ENCODE results near the gene LIMA1. TPM values are rescaled to one million over a fixed set of nuclear protein-coding genes. Genes with fewer than 3 reads are reported as not detected.

Gene LIMA1
- total RNA-seq, 1 donor from 2014 or later, result 96.6 TPM

DNA sequence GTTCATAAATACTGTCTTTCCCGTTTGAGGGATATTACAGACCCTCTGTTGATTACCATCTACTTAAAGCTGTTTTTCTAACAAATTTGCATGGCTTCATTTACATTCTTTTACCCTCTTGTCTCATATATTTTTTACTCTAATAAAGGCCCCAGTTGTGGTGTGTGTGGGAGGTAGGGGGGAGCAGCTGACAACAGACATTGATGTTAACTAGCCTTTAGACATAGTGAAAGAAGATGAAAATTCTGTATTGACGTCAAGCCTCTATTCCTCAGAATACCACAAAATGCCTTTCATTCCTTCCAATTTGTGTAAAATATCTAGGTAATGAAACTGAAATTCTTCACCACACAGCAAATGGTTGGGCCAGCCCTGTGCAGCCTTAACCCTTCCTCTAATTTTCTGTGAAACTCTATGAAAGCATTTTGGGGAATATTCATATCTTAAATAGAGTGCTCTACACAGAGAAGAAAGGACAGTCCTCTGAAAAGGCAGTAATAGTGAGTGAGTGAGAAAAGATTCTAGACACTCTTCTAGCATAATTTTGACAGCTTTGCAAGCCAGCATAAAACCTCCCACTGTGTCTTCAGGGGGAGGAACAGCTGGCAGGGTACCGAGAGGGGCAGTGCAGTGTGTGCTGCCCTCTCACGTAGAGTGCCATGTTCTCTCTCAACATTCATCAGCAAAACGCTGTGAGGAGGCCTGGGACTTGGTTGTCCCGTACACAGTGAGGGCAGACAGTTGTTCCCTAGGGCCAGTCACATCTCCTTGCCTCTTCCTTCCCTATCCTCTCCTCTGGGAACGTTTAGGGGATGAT is 96.0 kb downstream of the LIMA1 start:
- Mint-ChIP-seq H3K4me1 (ENCODE audit: unreplicated experiment) (peaks cover 52% of the 10 kb centered on the region), H3K27me3 (ENCODE audit: unreplicated experiment) (no peaks in the 10 kb centered on the region), H3K9me3 (ENCODE audit: unreplicated experiment) (no peaks in the 10 kb centered on the region), H3K36me3 (ENCODE audit: unreplicated experiment) (peaks cover 21% of the 10 kb centered on the region), H3K27ac (ENCODE audit: unreplicated experiment) (peak overlapping the region; percentile 88), H3K4me3 (ENCODE audit: unreplicated experiment) (peak overlapping the region; percentile 19)
- no peak for DNase-seq (ENCODE audit: extremely low spot score, unreplicated experiment)
- TF ChIP-seq, protein P1, sequence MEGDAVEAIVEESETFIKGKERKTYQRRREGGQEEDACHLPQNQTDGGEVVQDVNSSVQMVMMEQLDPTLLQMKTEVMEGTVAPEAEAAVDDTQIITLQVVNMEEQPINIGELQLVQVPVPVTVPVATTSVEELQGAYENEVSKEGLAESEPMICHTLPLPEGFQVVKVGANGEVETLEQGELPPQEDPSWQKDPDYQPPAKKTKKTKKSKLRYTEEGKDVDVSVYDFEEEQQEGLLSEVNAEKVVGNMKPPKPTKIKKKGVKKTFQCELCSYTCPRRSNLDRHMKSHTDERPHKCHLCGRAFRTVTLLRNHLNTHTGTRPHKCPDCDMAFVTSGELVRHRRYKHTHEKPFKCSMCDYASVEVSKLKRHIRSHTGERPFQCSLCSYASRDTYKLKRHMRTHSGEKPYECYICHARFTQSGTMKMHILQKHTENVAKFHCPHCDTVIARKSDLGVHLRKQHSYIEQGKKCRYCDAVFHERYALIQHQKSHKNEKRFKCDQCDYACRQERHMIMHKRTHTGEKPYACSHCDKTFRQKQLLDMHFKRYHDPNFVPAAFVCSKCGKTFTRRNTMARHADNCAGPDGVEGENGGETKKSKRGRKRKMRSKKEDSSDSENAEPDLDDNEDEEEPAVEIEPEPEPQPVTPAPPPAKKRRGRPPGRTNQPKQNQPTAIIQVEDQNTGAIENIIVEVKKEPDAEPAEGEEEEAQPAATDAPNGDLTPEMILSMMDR (IDR thresholded peaks at IDR 0.05), result peak; percentile 19

DNA sequence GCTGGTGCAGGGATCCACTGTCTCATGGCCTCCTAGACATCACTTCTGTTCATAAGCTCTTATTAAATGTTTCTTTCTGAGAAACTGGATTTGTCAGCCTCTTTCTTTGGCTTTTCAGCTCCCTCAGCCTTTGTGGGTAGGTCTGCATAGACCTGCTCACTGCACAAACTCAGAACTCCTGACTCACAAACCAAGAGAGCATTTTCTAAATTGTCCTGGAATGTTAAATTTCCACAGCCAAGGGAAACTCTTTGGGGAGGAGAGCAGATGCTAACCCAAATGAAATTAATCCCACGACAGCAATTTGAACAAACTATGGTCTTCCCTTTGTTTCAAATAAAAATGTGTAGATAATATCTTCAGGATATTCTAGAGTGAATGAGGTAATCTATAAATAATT is 96.6 kb downstream of the LIMA1 start:
- DNase-seq (ENCODE audit: extremely low spot score, unreplicated experiment), result no peak
- H3K4me3 Mint-ChIP-seq (ENCODE audit: unreplicated experiment), result no peak overlapping the region

DNA sequence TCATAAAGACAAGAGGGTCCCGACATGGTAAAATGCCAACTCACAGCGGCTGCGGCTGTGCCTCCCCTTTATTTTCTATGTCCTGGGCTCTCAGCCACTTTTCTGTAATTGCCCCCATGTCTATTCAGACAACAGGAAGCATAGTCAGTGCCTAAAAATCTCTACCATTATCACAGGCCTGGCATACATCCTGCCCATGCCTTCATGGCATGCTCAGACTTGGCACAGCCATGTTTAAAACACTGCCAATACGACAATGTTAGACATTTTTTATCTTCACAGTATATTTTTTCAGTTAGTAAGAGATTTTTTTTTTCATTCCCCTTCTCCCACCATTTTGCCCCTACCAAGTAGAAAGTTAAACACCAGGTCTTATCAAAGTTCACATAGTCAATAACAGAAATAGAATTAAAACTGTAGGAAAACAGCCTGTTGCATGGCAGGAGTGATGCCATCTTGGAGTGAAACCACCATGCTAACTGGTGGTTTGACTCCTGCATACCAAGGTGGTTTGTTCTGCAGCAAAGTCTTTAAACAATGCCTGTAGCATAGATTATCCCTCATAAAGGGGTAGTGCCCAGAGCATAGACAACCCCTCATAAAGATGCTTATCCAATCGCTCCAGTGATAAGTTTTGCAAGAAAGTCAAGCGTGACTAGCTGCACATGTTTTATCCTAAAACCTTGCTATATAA is 97.2 kb downstream of the LIMA1 start:
- no peak overlapping the region for H3K4me3 Mint-ChIP-seq (ENCODE audit: unreplicated experiment)
- TF ChIP-seq, protein P1 (IDR thresholded peaks at IDR 0.05), result no peak
- peaks cover 24% of the 10 kb centered on the region for H3K36me3 Mint-ChIP-seq (ENCODE audit: unreplicated experiment)
- H3K4me1 Mint-ChIP-seq (ENCODE audit: unreplicated experiment), result peaks cover 52% of the 10 kb centered on the region
- no peak for DNase-seq (ENCODE audit: extremely low spot score, unreplicated experiment)
- peak overlapping the region; percentile 88 for H3K27ac Mint-ChIP-seq (ENCODE audit: unreplicated experiment)
- H3K27me3 Mint-ChIP-seq (ENCODE audit: unreplicated experiment), result no peaks in the 10 kb centered on the region
- no peaks in the 10 kb centered on the region for H3K9me3 Mint-ChIP-seq (ENCODE audit: unreplicated experiment)

More for the DNA sequence above, 96.6 kb downstream of the LIMA1 start:
- Mint-ChIP-seq H3K9me3 (ENCODE audit: unreplicated experiment) (no peaks in the 10 kb centered on the region), H3K27me3 (ENCODE audit: unreplicated experiment) (no peaks in the 10 kb centered on the region), H3K36me3 (ENCODE audit: unreplicated experiment) (peaks cover 20% of the 10 kb centered on the region), H3K4me1 (ENCODE audit: unreplicated experiment) (peaks cover 52% of the 10 kb centered on the region), H3K27ac (ENCODE audit: unreplicated experiment) (peak overlapping the region; percentile 88)
- TF ChIP-seq, protein P1 (IDR thresholded peaks at IDR 0.05), result no peak

DNA sequence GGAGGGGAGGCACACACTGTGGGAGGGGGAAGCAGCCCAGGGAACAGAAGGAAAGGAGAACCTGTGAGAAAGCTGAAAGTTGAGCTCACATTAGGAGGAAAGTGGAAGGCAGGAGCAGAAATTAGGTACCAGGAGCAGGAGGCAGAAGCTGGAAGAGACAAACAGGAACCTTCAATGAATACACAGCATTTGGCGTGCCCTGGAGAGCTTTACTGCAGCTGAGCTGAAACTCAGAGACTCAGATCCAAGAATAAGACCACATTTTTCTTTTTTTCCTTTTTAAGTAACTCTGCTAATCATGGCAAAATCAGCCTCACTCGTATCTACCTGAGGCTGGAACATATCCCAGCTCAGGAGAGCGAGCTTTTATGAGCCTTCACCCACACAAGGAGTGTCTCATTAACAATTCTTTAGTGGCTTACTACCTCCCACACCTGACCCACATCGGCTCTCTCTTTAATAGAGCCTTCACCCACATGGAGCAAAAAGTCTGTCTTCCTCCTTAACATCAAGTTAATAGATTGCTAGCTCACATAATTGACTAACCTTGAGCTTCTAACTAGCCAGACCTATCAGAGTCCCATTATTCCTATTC is 97.9 kb downstream of the LIMA1 start:
- H3K4me3 Mint-ChIP-seq (ENCODE audit: unreplicated experiment), result no peak overlapping the region
- peak overlapping the region; percentile 74 for H3K27ac Mint-ChIP-seq (ENCODE audit: unreplicated experiment)
- no peaks in the 10 kb centered on the region for H3K9me3 Mint-ChIP-seq (ENCODE audit: unreplicated experiment)
- TF ChIP-seq, protein P1 (IDR thresholded peaks at IDR 0.05), result no peak
- peaks cover 25% of the 10 kb centered on the region for H3K36me3 Mint-ChIP-seq (ENCODE audit: unreplicated experiment)
- DNase-seq (ENCODE audit: extremely low spot score, unreplicated experiment), result no peak
- H3K4me1 Mint-ChIP-seq (ENCODE audit: unreplicated experiment), result peaks cover 52% of the 10 kb centered on the region
- no peaks in the 10 kb centered on the region for H3K27me3 Mint-ChIP-seq (ENCODE audit: unreplicated experiment)

DNA sequence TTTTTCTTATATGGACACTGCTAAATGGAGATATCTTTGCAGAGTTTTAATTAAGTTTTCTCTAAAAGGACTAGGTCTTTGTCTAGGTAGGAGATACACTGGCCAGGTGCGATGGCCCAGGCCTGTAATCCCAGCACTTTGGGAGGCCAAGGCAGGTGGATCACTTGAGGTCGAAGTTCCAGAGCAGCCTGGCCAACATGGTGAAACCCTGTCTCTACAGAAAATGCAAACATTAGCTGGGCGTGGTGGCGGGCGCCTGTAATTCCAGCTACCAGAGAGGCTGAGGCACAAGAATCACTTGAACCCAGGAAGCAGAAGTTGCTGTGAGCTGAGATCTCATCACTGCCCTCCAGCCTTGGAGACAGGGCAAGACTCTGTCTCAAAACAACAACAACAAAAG is 99.1 kb downstream of the LIMA1 start:
- Mint-ChIP-seq H3K36me3 (ENCODE audit: unreplicated experiment) (peaks cover 23% of the 10 kb centered on the region), H3K27me3 (ENCODE audit: unreplicated experiment) (no peaks in the 10 kb centered on the region), H3K4me1 (ENCODE audit: unreplicated experiment) (peaks cover 50% of the 10 kb centered on the region), H3K9me3 (ENCODE audit: unreplicated experiment) (no peaks in the 10 kb centered on the region), H3K4me3 (ENCODE audit: unreplicated experiment) (no peak overlapping the region), H3K27ac (ENCODE audit: unreplicated experiment) (peak overlapping the region; percentile 28)
- no peak for DNase-seq (ENCODE audit: extremely low spot score, unreplicated experiment)
- TF ChIP-seq, protein P1 (IDR thresholded peaks at IDR 0.05), result no peak
